Activated T-cell treated with anti-CD3 and anti-CD28 coated beads, Interleukin-2, amount 50 U/mL, for 24 hours (primary cell): Measurements from ENCODE around the gene TINAGL1.

Experiments
- DNase-seq: peaks from one replicate; pipeline ENCODE4 v3.0.0-alpha.2; 2020
- H3K27ac Mint-ChIP-seq: 2 replicates; pipeline ENCODE4 v1.8.0; 2020; ENCODE audit warnings: mild to moderate bottlenecking, mixed read lengths
- H3K27me3 Mint-ChIP-seq: 2 replicates; pipeline ENCODE4 v1.8.0; 2020; ENCODE audit warnings: mixed read lengths
- H3K36me3 Mint-ChIP-seq: 2 replicates; pipeline ENCODE4 v1.8.0; 2020; ENCODE audit warnings: low read depth, mixed read lengths
- H3K4me1 Mint-ChIP-seq: 2 replicates; pipeline ENCODE4 v1.8.0; 2020; ENCODE audit warnings: low read depth, mixed read lengths
- H3K4me3 Mint-ChIP-seq: 2 replicates; pipeline ENCODE4 v1.8.0; 2020; ENCODE audit warnings: mild to moderate bottlenecking, moderate library complexity, mixed read lengths
- H3K9me3 Mint-ChIP-seq: 2 replicates; pipeline ENCODE4 v1.8.0; 2020; ENCODE audit warnings: mixed read lengths

The TINAGL1 gene

GRCh38 chr1:31574749-31575368, 1.5 kb upstream of the TINAGL1 start:
- Mint-ChIP-seq H3K4me1 (peaks cover 5% of the 10 kb centered on the region), H3K9me3 (no peaks in the 10 kb centered on the region), H3K4me3 (no peak overlapping the region), H3K27me3 (peaks cover 25% of the 10 kb centered on the region), H3K27ac (no peak overlapping the region), H3K36me3 (no peaks in the 10 kb centered on the region)
- DNase-seq = no peak

- no peaks in the 10 kb centered on the region for H3K36me3 Mint-ChIP-seq
- no peak overlapping the region for H3K4me3 Mint-ChIP-seq
- H3K27ac Mint-ChIP-seq = no peak overlapping the region
- H3K4me1 Mint-ChIP-seq = peaks cover 5% of the 10 kb centered on the region
- H3K27me3 Mint-ChIP-seq = peaks cover 25% of the 10 kb centered on the region
- DNase-seq = no peak
- no peaks in the 10 kb centered on the region for H3K9me3 Mint-ChIP-seq
Observed at GRCh38 chr1:31575369-31576140, 760 bp upstream of the TINAGL1 start.

- Mint-ChIP-seq H3K36me3 (no peaks in the 10 kb centered on the region), H3K27ac (no peak overlapping the region), H3K4me3 (no peak overlapping the region), H3K27me3 (peaks cover 25% of the 10 kb centered on the region), H3K4me1 (peaks cover 5% of the 10 kb centered on the region), H3K9me3 (no peaks in the 10 kb centered on the region)
- DNase-seq = no peak
Observed at GRCh38 chr1:31576743-31577455, 584 bp downstream of the TINAGL1 start.

- H3K4me3 Mint-ChIP-seq = no peak overlapping the region
- peaks cover 5% of the 10 kb centered on the region for H3K4me1 Mint-ChIP-seq
Observed at GRCh38 chr1:31577515-31578192, 1.3 kb downstream of the TINAGL1 start.

GRCh38 chr1:31579374-31579773, 3.1 kb downstream of the TINAGL1 start:
- Mint-ChIP-seq H3K27ac (no peak overlapping the region), H3K4me1 (peaks cover 5% of the 10 kb centered on the region), H3K9me3 (no peaks in the 10 kb centered on the region), H3K36me3 (no peaks in the 10 kb centered on the region), H3K27me3 (peaks cover 22% of the 10 kb centered on the region), H3K4me3 (no peak overlapping the region)
- DNase-seq = no peak

More at GRCh38 chr1:31577515-31578192, 1.3 kb downstream of the TINAGL1 start:
- Mint-ChIP-seq H3K36me3 (no peaks in the 10 kb centered on the region), H3K27ac (no peak overlapping the region), H3K27me3 (peaks cover 25% of the 10 kb centered on the region), H3K9me3 (no peaks in the 10 kb centered on the region)
- DNase-seq = no peak

- DNase-seq = no peak
- no peak overlapping the region for H3K4me3 Mint-ChIP-seq
- no peak overlapping the region for H3K27ac Mint-ChIP-seq
- no peaks in the 10 kb centered on the region for H3K36me3 Mint-ChIP-seq
- peaks cover 5% of the 10 kb centered on the region for H3K4me1 Mint-ChIP-seq
- H3K9me3 Mint-ChIP-seq = no peaks in the 10 kb centered on the region
- peaks cover 14% of the 10 kb centered on the region for H3K27me3 Mint-ChIP-seq
Observed at GRCh38 chr1:31580513-31580870, 4.2 kb downstream of the TINAGL1 start.

- DNase-seq = no peak
- H3K27ac Mint-ChIP-seq = no peak overlapping the region
- peaks cover 4% of the 10 kb centered on the region for H3K4me1 Mint-ChIP-seq
- H3K9me3 Mint-ChIP-seq = no peaks in the 10 kb centered on the region
- H3K4me3 Mint-ChIP-seq = no peak overlapping the region
- H3K36me3 Mint-ChIP-seq = no peaks in the 10 kb centered on the region
- H3K27me3 Mint-ChIP-seq = peaks cover 8% of the 10 kb centered on the region
Observed at GRCh38 chr1:31580891-31581603, 4.7 kb downstream of the TINAGL1 start.

- H3K4me1 Mint-ChIP-seq = no peaks in the 10 kb centered on the region
- H3K9me3 Mint-ChIP-seq = no peaks in the 10 kb centered on the region
- no peak overlapping the region for H3K4me3 Mint-ChIP-seq
Observed at GRCh38 chr1:31581821-31582810, 5.8 kb downstream of the TINAGL1 start.

GRCh38 chr1:31583082-31583994, 7.0 kb downstream of the TINAGL1 start:
- DNase-seq = no peak
- H3K27ac Mint-ChIP-seq = no peak overlapping the region
- H3K36me3 Mint-ChIP-seq = no peaks in the 10 kb centered on the region
- no peaks in the 10 kb centered on the region for H3K4me1 Mint-ChIP-seq
- H3K27me3 Mint-ChIP-seq = peaks cover 8% of the 10 kb centered on the region
- no peaks in the 10 kb centered on the region for H3K9me3 Mint-ChIP-seq
- H3K4me3 Mint-ChIP-seq = no peak overlapping the region

More at GRCh38 chr1:31581821-31582810, 5.8 kb downstream of the TINAGL1 start:
- H3K27ac Mint-ChIP-seq = no peak overlapping the region
- no peaks in the 10 kb centered on the region for H3K27me3 Mint-ChIP-seq
- no peaks in the 10 kb centered on the region for H3K36me3 Mint-ChIP-seq
- no peak for DNase-seq

- DNase-seq = no peak
- Mint-ChIP-seq H3K9me3 (no peaks in the 10 kb centered on the region), H3K4me3 (no peak overlapping the region), H3K27me3 (peaks cover 12% of the 10 kb centered on the region), H3K4me1 (peaks cover 1% of the 10 kb centered on the region), H3K27ac (no peak overlapping the region), H3K36me3 (no peaks in the 10 kb centered on the region)
Observed at GRCh38 chr1:31583995-31584868, 7.9 kb downstream of the TINAGL1 start.

- Mint-ChIP-seq H3K4me3 (no peak overlapping the region), H3K27me3 (peaks cover 16% of the 10 kb centered on the region), H3K9me3 (no peaks in the 10 kb centered on the region), H3K4me1 (peaks cover 2% of the 10 kb centered on the region), H3K27ac (no peak overlapping the region), H3K36me3 (no peaks in the 10 kb centered on the region)
- no peak for DNase-seq
Observed at GRCh38 chr1:31584869-31585735, 8.8 kb downstream of the TINAGL1 start.
